HEK293T (cell line): ENCODE results near the gene AHCY.

Experiments
- ARNT ChIP-seq: fragments of 450-650 bp; IDR thresholded peaks from 2 replicates; pipeline ENCODE4 v1.6.1; 2017; ENCODE audit warnings: mild to moderate bottlenecking
- ELF4 ChIP-seq: fragments of 450-650 bp; IDR thresholded peaks from 2 replicates; pipeline ENCODE4 v1.6.1; 2017; ENCODE audit warnings: antibody characterized with exemption
- FOXA1 ChIP-seq: fragments of 450-650 bp; IDR thresholded peaks from 2 replicates; pipeline ENCODE4 v1.6.1; 2016; ENCODE audit warnings: mild to moderate bottlenecking
- FOXM1 ChIP-seq: fragments of 450-650 bp; IDR thresholded peaks from 2 replicates; pipeline ENCODE4 v1.6.1; 2017; ENCODE audit warnings: mild to moderate bottlenecking, borderline replicate concordance
- NFRKB ChIP-seq: fragments of 450-650 bp; IDR thresholded peaks from 2 replicates; pipeline ENCODE4 v1.6.1; 2016; ENCODE audit warnings: mild to moderate bottlenecking, moderate library complexity
- TARDBP ChIP-seq: fragments of 450-650 bp; IDR thresholded peaks from 2 replicates; pipeline ENCODE4 v1.6.1; 2016
- ZNF384 ChIP-seq: fragments of 450-650 bp; IDR thresholded peaks from 2 replicates; pipeline ENCODE4 v1.6.1; 2016

DNA sequence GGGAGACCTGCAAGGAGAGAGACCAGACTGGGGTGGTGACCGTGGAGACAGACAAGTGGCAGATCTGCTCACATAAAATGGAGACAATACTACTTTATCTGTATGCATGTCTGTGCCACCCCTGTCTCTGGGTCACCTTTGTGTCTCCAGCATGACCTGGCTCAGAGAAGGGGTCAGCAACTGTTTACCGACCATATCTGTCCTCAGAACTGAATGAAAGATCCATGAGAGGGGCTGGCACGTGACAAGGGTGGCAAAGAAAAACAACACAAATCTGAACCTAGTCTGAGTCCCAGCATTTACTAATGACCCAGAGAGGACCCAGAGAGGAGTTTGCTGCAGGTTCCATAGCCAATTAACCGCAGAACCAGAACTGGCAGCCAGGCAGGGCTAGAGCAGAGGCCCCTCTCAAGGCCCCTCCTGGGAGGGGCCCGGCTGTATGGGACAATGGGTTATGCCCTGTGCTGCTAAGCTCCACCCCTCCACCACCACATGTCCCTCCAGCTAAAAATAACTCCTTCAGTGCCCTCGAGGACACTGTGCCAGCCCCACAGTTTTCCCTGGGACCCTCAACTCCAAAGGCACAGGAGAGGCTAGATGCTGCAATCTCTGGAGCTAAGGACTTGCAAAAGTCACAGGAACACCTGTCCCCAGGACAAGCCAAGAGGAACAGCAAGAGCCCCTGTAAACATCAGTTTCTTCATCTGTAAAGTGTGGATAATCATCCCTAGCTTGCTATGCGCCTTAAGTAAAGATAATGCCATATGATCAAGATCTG, 2.2 kb downstream of the AHCY start:
- TF ChIP-seq FOXA1 = no peak
- no peak for TF ChIP-seq ELF4
- no peak for TF ChIP-seq FOXM1
- no peak for TF ChIP-seq TARDBP
- no peak for TF ChIP-seq ZNF384
- no peak for TF ChIP-seq NFRKB
- no peak for TF ChIP-seq ARNT
